ENCODE results near the gene CHAC2. TPM values are rescaled to one million over a fixed set of nuclear protein-coding genes. Genes with fewer than 3 reads are reported as not detected.

The CHAC2 gene
- total RNA-seq, 3 donors from 2014 or later (not counting 1 experiment from before 2014, with no cell fraction given): 0.83 to 1.5 (median 1.4) TPM

- Mint-ChIP-seq H3K4me1 (peaks cover 13 to 15% of the 10 kb centered on the region in 2 donors), H3K4me3 (no peak overlapping the region), H3K27ac (no peak overlapping the region), H3K9me3 (no peaks in the 10 kb centered on the region), H3K36me3 (no peaks in the 10 kb centered on the region), H3K27me3 (ENCODE audit: low read depth in 2 of 2) (no peaks in the 10 kb centered on the region)
- Histone ChIP-seq H3K4me1 (ENCODE audit: control insufficient read depth, insufficient read depth, low read length) (no peaks in the 10 kb centered on the region), H3K4me3 (ENCODE audit: low read length) (no peak overlapping the region), H3K36me3 (ENCODE audit: control insufficient read depth, insufficient read depth, low read length) (peaks cover 2% of the 10 kb centered on the region), H3K27me3 (ENCODE audit: control insufficient read depth, insufficient read depth, low read length) (no peaks in the 10 kb centered on the region), H3K27ac (ENCODE audit: low read length) (no peak overlapping the region), H3K9me3 (ENCODE audit: control insufficient read depth, insufficient read depth, low read length) (no peaks in the 10 kb centered on the region)
- DNase-seq (no peak), ATAC-seq (no peak)
- intact Hi-C loops (cut with micrococcal nuclease): no loop called here
- TF ChIP-seq CTCF (IDR thresholded peaks at IDR 0.05): no peak
Measured at GRCh38 chr2:53740170-53740569, 27.4 kb upstream of the CHAC2 start.

GRCh38 chr2:53744395-53745065 lies 23.1 kb upstream of the CHAC2 start:
- intact Hi-C loops (cut with micrococcal nuclease): no loop called here
- DNase-seq (no peak), ATAC-seq (no peak)
- Histone ChIP-seq H3K27me3 (ENCODE audit: control insufficient read depth, insufficient read depth, low read length) (no peaks in the 10 kb centered on the region), H3K27ac (ENCODE audit: low read length) (no peak overlapping the region), H3K9me3 (ENCODE audit: control insufficient read depth, insufficient read depth, low read length) (no peaks in the 10 kb centered on the region), H3K4me3 (ENCODE audit: low read length) (no peak overlapping the region), H3K4me1 (ENCODE audit: control insufficient read depth, insufficient read depth, low read length) (no peaks in the 10 kb centered on the region), H3K36me3 (ENCODE audit: control insufficient read depth, insufficient read depth, low read length) (peaks cover 22% of the 10 kb centered on the region)
- Mint-ChIP-seq H3K4me3 (no peak overlapping the region), H3K36me3 (peaks cover 20% of the 10 kb centered on the region), H3K27me3 (ENCODE audit: low read depth in 2 of 2) (no peaks in the 10 kb centered on the region), H3K4me1 (peaks cover 3 to 8% of the 10 kb centered on the region in 2 donors), H3K27ac (no peak overlapping the region), H3K9me3 (no peaks in the 10 kb centered on the region)
- WGBS (ENCODE audit: insufficient coverage): 100% methylated on average over 1 of the region's 2 CpGs
- no peak for TF ChIP-seq CTCF (IDR thresholded peaks at IDR 0.05)

- Histone ChIP-seq H3K27ac (ENCODE audit: low read length) (no peak overlapping the region), H3K9me3 (ENCODE audit: control insufficient read depth, insufficient read depth, low read length) (no peaks in the 10 kb centered on the region), H3K4me1 (ENCODE audit: control insufficient read depth, insufficient read depth, low read length) (no peaks in the 10 kb centered on the region), H3K27me3 (ENCODE audit: control insufficient read depth, insufficient read depth, low read length) (no peaks in the 10 kb centered on the region), H3K4me3 (ENCODE audit: low read length) (no peak overlapping the region), H3K36me3 (ENCODE audit: control insufficient read depth, insufficient read depth, low read length) (peaks cover 22% of the 10 kb centered on the region)
- ATAC-seq (no peak), DNase-seq (no peak)
- WGBS (ENCODE audit: insufficient coverage): 100% methylated on average over 1 of the region's 4 CpGs
- intact Hi-C loops (cut with micrococcal nuclease): no loop called here
- no peaks in the 10 kb centered on the region for H3K27me3 Mint-ChIP-seq (ENCODE audit: low read depth in 2 of 2)
- H3K4me1 Mint-ChIP-seq: no peaks in the 10 kb centered on the region
- TF ChIP-seq CTCF (IDR thresholded peaks at IDR 0.05): no peak
- H3K27ac Mint-ChIP-seq: no peak overlapping the region
- H3K9me3 Mint-ChIP-seq: no peaks in the 10 kb centered on the region
- peaks cover 21% of the 10 kb centered on the region for H3K36me3 Mint-ChIP-seq
- H3K4me3 Mint-ChIP-seq: no peak overlapping the region
Measured at GRCh38 chr2:53750041-53750768, 17.4 kb upstream of the CHAC2 start.

Measured in natural killer cell (primary cell).